Left lung (tissue), 10 donors: ENCODE data around the gene RMC1. TPM values are rescaled to one million over a fixed set of nuclear protein-coding genes. Genes with fewer than 3 reads are reported as not detected.
A peak's percentile ranks its signal among the peaks of the same experiment; 100 is the strongest.

ENCODE experiments used
- ATAC-seq: fragments of 200-7000 bp; cut with Tn5 transposase; one replicate; pipeline ENCODE4 v1.9.1; 2020; ENCODE audit warnings: moderate library complexity
- DNase-seq, 4 donors: peaks; one replicate each; pipeline ENCODE4 v3.0.0-alpha.2; 2013 to 2020
- H3K27ac ChIP-seq, 2 donors: fragments of 200-600 bp; sonication (generic) in 1 of 2; one replicate each; pipeline versions ENCODE4 v1.5.0 to v1.8.0; 2020 to 2021
- H3K27me3 ChIP-seq, 2 donors: fragments of 200-600 bp; sonication (generic) in 1 of 2; one replicate each; pipeline versions ENCODE4 v1.5.0 to v1.8.0; 2020 to 2021
- H3K36me3 ChIP-seq, 2 donors: fragments of 200-600 bp; sonication (generic) in 1 of 2; one replicate each; pipeline versions ENCODE4 v1.5.0 to v1.8.0; 2020 to 2021
- H3K4me1 ChIP-seq, 2 donors: fragments of 200-600 bp; one replicate each; pipeline ENCODE4 v1.8.0; 2021
- H3K4me3 ChIP-seq, 2 donors: fragments of 200-600 bp; sonication (generic) in 1 of 2; one replicate each; pipeline versions ENCODE4 v1.5.0 to v1.8.0; 2020 to 2021; ENCODE audit warnings: mild to moderate bottlenecking in 1 of 2
- H3K9me3 ChIP-seq, 2 donors: fragments of 200-600 bp; sonication (generic) in 1 of 2; one replicate each; pipeline versions ENCODE4 v1.5.0 to v1.8.0; 2020 to 2021
- intact Hi-C, 2 donors: fragments of 100-400 bp; cut with DNase I; formaldehyde crosslinking; loops; one replicate each; pipeline versions ENCODE4 v1.11.2 to v1.14.2; 2022
- polyA plus RNA-seq, 6 donors: library from polyadenylated mRNA; unstranded; fragments of 120-200 nt; gene quantifications; one replicate each; pipeline ENCODE4 v1.2.1, GENCODE V29; 2013; ENCODE audit not compliant: insufficient read length in 6 of 6
- total RNA-seq, 2 donors: library from RNA; stranded (reverse); fragmentation: NEBNext Ultra II Directional; extraction: Animal tissue kit (Norgen Biotek cat#: 25700); gene quantifications; one replicate each; pipeline ENCODE4 v1.2.1, GENCODE V29; 2021
- TF ChIP-seq, protein P1 (sequence below), 2 donors: fragments of 200-600 bp; sonication (generic) in 1 of 2; IDR thresholded peaks; one replicate each; pipeline versions ENCODE4 v1.5.0 to v1.8.0; 2021; ENCODE audit warnings: antibody characterized with exemption in 2 of 2
- donor health status: DM: no; HTN: yes; CAD: no.
- donor health status: DM: no; HTN: no; CAD: no.

Gene RMC1
- total and polyA plus RNA-seq, 8 donors: 23.5 to 37.9 (median 27.2) TPM

DNA sequence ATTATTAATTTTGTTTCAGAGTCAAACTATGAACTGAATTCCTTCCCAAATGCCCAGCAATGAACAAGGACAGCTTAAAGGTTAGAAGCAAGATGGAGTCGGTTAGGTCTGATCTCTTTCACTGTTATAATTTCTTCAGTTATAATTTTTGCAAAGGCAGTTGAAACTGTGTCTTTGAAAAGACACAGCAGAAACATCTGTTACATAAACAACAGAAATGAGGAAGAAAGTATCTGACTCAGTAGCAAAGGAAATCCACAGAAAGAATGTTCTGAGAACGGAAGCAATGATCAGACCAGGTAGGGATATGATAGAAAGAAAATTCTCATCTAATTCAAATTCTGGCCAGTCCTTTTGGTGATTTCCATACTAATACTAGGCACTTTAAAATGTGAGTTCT, 5.2 kb upstream of the RMC1 start:
- DNase-seq (no peak), ATAC-seq (no peak)
- TF ChIP-seq, protein P1, sequence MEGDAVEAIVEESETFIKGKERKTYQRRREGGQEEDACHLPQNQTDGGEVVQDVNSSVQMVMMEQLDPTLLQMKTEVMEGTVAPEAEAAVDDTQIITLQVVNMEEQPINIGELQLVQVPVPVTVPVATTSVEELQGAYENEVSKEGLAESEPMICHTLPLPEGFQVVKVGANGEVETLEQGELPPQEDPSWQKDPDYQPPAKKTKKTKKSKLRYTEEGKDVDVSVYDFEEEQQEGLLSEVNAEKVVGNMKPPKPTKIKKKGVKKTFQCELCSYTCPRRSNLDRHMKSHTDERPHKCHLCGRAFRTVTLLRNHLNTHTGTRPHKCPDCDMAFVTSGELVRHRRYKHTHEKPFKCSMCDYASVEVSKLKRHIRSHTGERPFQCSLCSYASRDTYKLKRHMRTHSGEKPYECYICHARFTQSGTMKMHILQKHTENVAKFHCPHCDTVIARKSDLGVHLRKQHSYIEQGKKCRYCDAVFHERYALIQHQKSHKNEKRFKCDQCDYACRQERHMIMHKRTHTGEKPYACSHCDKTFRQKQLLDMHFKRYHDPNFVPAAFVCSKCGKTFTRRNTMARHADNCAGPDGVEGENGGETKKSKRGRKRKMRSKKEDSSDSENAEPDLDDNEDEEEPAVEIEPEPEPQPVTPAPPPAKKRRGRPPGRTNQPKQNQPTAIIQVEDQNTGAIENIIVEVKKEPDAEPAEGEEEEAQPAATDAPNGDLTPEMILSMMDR (IDR thresholded peaks at IDR 0.05): no peak
- Histone ChIP-seq H3K9me3 (no peaks in the 10 kb centered on the region), H3K27me3 (no peaks in the 10 kb centered on the region), H3K27ac (peak overlapping the region in 1 of 2 donors; percentile 51), H3K4me1 (peaks cover 5 to 34% of the 10 kb centered on the region in 2 donors), H3K36me3 (no peaks in the 10 kb centered on the region), H3K4me3 (no peak overlapping the region)
- intact Hi-C loops: no loop called here

DNA sequence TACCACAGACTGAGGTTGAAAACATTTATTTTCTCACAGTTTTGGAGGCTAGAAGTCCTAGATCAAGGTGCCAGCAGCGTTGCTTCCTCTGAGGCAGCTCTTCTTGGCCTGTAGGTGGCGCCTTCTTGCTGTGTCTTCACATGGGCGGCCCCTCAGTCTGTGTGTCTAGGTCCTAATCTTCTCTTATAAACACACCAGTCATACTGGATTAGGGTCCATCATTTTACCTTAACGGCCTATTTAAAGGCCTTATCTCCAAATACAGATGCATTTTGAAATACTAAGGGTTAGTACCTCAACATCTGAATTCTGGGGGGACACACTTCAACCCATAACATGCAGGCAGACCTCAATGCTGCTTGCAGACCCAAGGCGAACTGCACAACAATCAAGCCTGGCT, 4.4 kb upstream of the RMC1 start:
- Histone ChIP-seq H3K4me1 (peaks cover 5 to 35% of the 10 kb centered on the region in 2 donors), H3K9me3 (no peaks in the 10 kb centered on the region), H3K36me3 (no peaks in the 10 kb centered on the region), H3K27me3 (no peaks in the 10 kb centered on the region), H3K27ac (peak overlapping the region in 1 of 2 donors; percentile 60), H3K4me3 (no peak overlapping the region)
- intact Hi-C loops: no loop called here
- DNase-seq (peak in 2 of 4 donors; percentile 63 to 73), ATAC-seq (peak; percentile 42)
- TF ChIP-seq, protein P1 (IDR thresholded peaks at IDR 0.05): peak; percentile 67 to 83

DNA sequence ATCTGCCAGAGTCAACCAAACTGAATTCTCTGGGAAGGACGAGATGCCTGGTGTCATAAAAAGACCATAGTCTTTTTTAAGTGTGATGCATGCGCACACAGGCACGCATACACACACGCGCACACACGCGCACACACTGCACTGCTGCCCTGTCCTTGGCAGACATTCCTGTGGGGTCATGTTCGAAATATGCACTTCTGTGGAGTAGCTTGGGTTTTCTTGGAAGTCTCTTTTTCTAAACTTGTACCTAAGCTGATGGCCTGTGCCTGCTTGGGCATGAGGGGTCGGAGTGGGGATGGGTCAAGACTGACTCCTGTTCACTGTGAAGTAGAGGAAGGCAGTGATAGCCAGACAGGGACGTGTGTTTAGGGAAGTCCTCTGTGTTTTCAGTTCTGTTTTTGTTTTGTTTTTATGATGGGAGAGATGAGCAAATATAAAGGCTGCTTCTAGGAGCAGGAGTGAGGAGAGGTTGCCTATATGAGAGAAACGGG, 4.0 kb upstream of the RMC1 start:
- intact Hi-C loops: no loop called here
- no peaks in the 10 kb centered on the region for H3K27me3 ChIP-seq

DNA sequence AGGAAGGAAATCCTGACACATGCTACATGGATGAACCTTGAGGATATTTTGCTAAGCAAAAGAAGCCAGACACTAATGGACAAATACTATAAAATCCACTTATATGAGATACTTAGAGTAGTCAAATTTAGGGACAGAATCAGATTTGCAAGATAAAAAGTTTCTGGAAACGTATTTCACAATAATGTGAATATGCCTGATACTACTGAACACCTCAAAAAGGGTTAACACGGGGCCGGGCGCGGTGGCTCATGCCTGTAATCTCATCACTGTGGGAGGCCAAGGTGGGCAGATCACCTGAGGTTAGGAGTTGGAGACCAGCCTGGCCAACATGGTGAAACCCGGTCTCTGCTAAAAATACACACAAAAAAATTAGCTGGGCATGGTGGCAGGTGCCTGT, 1.7 kb upstream of the RMC1 start:
- ATAC-seq: no peak
- H3K9me3 ChIP-seq: no peaks in the 10 kb centered on the region
- H3K4me1 ChIP-seq: peaks cover 10 to 62% of the 10 kb centered on the region in 2 donors
- peaks cover 0 to 3% of the 10 kb centered on the region in 2 donors for H3K36me3 ChIP-seq
- peak in 1 of 4 donors; percentile 34 for DNase-seq
- H3K27ac ChIP-seq: no peak overlapping the region
- no peaks in the 10 kb centered on the region for H3K27me3 ChIP-seq
- no peak overlapping the region for H3K4me3 ChIP-seq
- intact Hi-C loops: no loop called here
- TF ChIP-seq, protein P1 (IDR thresholded peaks at IDR 0.05): no peak

More for the DNA sequence above, 4.0 kb upstream of the RMC1 start:
- H3K4me1 ChIP-seq: peaks cover 5 to 39% of the 10 kb centered on the region in 2 donors
- H3K9me3 ChIP-seq: no peaks in the 10 kb centered on the region
- H3K36me3 ChIP-seq: no peaks in the 10 kb centered on the region
- ATAC-seq: no peak
- DNase-seq: no peak
- H3K27ac ChIP-seq: peak overlapping the region in 1 of 2 donors; percentile 60
- TF ChIP-seq, protein P1 (IDR thresholded peaks at IDR 0.05): no peak
- H3K4me3 ChIP-seq: no peak overlapping the region

DNA sequence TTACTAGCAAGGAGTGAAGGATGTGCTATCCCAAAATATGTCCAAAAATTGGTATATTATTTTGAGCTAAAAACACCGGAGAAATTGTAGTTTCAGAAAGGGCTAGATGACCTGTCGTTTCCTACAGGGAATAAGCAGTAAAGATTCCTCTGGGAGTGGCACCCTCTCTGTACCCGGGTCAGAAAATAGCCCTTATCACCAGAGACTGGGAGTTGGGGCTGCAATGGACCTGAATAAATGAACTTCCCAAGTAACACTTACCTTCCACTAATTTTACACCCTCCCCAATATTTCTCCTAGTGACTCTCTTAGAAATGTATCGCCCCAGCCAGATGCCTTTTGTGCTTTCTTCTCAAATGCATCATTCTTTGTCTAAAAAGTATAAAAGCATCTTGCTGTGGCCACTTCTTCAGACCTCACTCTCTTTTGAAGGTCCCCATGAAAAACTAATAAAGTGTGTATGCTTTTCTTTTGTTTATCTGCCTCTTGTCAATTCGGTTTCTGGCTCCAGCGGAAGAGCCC, 734 bp upstream of the RMC1 start:
- Histone ChIP-seq H3K4me1 (peaks cover 10 to 71% of the 10 kb centered on the region in 2 donors), H3K4me3 (peak overlapping the region; percentile 80 to 98), H3K27ac (peak overlapping the region; percentile 91 to 97), H3K9me3 (no peaks in the 10 kb centered on the region), H3K36me3 (peaks cover 0 to 10% of the 10 kb centered on the region in 2 donors), H3K27me3 (no peaks in the 10 kb centered on the region)
- ATAC-seq: no peak
- intact Hi-C loops: no loop called here
- TF ChIP-seq, protein P1 (IDR thresholded peaks at IDR 0.05): no peak
- no peak for DNase-seq
